HUDEP-2 (cell line): Measurements from ENCODE around the gene SRC.
A peak's percentile ranks its signal among the peaks of the same experiment; 100 is the strongest.

Experiments
- DNase-seq, 76 experiments: peaks; one replicate each; lab custom pipeline; 2025; ENCODE audit not compliant: unreplicated experiment in 76 of 76; lab: John Stamatoyannopoulos, UW

The SRC gene

DNA sequence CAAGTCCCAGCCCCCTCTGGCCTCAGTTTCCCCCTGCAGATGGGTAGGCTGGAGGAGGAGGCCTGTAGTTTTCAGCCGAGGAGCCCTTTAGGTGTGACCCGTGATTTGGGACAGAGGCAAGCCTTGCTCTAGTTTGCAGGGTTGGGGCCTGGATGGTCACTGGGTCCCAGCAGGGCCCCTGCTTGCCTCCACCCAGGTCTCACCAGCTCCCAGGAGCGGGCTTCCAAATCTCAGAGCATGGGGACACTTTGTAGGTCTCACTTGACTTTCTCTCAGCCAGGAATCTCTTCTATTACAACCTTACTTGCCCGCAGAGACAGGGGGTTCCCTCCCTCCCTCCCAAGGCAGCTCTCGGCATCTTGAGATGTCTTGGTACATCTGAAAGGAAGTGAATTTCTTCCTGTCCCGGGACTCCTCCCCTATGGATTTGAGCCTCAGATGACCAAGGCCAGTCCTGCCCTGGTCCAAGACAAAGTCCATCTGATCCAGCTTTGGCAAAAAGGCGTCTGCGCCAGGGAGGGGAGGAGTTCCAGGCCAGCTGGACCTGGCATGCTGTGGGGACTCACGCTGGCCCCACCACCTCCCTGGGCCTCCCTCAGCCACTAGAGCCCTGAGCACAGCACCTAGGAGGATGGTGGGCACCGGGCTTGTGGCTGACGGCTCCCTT, 47.4 kb downstream of the SRC start:
- no peak for DNase-seq

DNA sequence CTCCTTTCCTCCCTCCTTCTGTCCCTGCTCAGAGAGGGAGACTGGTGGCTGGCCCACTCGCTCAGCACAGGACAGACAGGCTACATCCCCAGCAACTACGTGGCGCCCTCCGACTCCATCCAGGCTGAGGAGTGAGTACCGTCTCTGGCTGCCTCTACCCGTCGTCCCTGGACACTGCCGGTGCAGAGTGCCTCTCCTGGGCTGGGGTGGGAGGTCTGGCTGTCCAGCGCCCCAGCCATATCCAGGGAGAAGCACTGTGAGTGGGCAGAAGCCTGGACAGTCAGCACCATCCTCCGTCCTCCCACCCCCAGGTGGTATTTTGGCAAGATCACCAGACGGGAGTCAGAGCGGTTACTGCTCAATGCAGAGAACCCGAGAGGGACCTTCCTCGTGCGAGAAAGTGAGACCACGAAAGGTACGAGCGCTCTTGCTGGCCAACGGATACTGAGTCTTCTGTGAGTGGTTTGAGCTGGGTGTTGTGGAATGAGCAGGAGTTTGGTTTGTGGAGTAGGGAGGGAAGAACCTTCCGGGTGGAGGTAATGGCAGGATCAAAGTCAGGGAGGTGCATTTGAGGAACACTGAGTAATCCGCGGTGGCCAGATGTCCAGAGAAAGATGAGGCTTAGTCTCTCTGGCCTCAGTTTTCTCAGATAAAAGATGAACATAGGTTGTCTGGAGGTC, 48.1 kb downstream of the SRC start:
- no peak for DNase-seq

DNA sequence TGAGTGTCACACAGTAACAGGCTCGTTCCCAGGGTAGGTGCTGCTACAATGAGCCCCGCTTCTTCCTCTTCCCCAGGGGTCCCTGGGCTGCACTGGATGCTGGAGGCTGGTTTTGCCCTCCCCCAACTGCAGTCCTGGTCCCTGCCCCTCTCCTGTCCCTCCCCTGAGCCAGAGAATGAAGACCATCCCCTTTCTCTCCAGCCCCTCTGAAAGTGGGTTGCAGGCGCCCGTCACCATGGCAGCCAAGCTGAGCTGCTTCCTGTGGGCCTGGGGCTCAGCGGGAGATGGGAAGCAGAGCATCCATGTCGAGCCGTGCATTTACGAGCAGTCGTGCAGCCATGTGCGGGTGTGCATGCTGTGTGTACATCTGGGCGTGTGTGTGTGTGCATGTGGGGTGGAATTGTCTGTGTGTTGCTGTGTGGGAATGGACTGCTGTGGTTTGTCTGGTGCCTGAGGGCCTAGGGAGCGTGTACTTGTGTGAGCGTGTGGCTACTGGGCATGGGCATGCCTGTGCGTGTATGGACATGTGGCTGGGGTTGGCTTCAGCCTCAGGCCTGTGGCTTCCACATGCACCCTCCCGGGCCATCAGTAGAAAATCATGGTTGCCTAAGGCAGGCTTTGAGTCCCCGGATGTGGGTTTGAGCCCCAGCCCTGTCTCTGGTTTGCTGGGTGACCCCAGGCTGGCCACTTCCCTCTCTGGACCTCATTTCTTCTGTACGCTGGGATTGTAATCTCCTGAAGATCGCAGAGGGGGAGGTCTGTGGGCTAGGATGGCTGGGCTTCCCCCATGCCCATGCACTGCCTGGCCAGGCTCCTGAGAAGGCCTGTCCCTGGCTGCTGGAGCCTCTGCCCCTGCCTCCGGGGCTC, 48.8 kb downstream of the SRC start:
- no peak for DNase-seq

GRCh38 chr20:37395410-37395797, 49.5 kb downstream of the SRC start:
- no peak for DNase-seq

- DNase-seq = peak in 2 of 76 experiments; percentile 10 to 13
Observed at GRCh38 chr20:37395921-37396415, 50.0 kb downstream of the SRC start.

DNA sequence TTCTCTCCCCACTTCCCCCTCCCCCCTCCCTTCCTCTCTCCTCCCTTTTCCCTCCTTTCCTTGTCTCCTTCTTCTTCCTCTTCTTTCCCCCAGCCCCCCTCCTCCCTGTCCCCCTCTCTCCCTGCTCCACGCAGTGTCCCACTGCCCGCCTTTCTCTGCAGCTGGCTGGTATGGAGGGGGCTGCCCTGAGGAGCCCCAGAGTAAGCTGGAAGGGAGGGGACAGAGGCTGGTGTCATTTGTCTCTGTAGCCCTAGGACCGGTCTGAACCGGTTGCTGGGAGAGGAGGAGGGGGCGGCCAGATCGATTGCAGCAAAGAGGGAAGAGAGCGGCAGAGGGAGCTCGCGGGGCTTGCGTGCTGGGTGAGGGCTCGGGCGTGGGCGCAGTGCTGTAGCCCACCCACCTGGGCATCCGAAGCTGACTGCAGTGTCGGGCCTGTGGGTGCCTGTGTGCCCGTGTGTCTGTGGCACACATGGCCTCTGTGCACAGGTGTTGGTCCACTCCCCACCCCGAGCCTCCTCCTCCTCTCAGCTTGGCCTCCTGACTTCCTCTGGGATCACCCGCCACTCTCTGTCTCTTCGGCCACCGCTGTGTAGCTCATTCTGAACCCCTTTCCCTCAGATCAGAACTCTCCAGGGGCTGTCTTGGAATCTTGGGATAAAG, 50.6 kb downstream of the SRC start:
- DNase-seq = no peak

DNA sequence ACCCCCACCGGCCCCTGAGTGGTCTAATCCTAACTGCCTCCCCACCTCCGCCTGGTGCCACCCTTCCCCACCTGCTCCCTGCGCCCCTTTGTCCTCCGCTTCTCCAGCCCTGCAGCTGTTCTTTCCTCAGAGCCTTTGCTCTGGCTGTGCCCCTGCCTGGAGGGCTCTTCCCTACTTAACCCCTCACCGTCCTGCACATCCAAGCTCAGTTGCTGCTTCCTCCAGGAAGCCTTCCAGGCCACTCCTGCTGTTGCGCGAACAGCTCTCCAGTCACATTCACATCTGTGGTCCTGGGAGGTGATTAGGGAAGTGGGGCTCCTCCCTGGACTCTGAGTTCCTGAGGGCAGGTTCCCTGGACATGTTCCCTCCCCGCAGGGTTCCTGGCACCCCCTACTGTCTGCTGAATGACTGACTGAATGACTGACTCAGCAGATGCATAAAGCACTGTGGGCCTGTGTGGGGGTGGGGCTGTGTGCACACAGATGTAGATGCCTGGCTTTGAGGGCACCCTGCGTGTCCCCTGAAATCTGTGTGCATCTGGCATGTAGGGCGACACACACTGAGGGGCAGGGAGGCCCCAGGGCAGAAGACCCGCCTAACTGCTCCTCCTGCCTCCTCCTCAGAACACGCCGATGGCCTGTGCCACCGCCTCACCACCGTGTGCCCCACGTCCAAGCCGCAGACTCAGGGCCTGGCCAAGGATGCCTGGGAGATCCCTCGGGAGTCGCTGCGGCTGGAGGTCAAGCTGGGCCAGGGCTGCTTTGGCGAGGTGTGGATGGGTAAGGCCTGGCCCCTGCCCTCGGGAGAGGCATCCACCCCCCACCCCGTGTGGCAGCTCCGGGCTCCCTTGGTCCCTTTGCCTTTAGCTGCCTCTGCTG, 51.4 kb downstream of the SRC start:
- peak in 4 of 76 experiments; percentile 4 to 14 (median 6) for DNase-seq

DNA sequence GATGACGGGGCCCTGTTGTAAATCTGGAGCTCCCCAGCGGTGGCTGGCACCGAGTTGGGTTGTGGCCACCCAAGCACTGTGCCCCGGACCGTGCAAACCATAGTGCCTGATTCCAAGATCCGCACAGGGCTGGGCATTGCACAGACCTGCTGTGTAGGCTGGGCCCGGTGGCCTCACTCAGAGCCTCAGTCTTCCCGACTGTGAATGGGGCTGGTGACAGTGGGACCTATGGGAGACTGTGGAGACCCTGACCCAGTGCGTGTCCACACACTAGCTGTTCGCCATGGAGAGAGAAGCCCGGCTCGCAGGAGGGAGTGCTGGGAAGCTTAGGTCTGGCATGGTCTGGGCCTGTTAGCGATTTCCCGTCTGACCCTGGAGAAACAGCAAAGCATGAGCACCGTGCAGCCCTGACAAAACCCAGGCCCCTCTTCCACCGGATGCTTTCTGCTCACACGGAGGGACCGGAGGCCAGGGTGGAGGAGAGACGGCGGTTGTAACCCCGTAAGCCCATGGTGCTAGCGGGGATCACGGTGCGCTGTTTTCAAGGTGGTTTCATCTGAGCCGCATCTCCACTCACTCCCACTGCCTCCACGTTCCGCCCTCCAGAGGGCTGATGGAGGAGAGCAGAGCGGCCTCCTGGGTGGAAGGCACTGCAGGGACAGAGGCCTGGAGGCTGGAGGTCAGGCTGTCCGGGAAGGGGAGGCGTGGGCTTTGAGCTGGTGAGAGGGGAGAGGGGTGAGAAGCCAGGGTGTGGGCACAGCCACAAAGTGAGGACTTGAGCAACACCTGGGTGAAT, 52.2 kb downstream of the SRC start:
- no peak for DNase-seq

- DNase-seq = no peak
Observed at GRCh38 chr20:37398750-37399621, 53.0 kb downstream of the SRC start.

DNA sequence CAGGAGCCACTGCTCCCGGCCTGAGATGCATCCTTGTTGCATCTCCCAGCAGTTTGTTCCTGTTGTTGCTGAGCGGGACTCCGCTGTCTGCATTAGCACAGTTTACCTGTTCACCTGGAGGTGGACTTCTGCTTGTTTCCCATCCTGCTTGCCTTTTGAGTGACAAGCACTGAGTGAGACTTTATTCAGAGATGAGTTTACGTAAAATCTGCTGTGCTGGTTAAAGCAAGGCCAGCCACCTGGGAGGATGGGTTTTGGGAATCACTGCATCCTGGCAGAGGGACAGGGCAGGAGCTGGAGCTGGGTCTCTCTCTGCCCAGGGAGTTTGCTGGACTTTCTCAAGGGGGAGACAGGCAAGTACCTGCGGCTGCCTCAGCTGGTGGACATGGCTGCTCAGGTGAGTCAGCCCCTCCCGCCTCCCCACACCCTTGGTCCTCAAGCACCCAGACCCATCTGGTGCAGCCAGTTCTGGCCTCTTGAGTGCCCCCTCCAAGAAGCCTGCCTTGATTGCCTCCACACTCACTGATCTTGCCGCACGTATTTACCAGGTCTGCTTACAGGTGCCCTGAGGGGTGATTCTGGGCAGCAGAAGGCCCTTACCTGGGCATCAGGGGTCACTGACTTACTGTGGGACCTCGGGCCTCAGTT, 55.5 kb downstream of the SRC start:
- no peak for DNase-seq

DNA sequence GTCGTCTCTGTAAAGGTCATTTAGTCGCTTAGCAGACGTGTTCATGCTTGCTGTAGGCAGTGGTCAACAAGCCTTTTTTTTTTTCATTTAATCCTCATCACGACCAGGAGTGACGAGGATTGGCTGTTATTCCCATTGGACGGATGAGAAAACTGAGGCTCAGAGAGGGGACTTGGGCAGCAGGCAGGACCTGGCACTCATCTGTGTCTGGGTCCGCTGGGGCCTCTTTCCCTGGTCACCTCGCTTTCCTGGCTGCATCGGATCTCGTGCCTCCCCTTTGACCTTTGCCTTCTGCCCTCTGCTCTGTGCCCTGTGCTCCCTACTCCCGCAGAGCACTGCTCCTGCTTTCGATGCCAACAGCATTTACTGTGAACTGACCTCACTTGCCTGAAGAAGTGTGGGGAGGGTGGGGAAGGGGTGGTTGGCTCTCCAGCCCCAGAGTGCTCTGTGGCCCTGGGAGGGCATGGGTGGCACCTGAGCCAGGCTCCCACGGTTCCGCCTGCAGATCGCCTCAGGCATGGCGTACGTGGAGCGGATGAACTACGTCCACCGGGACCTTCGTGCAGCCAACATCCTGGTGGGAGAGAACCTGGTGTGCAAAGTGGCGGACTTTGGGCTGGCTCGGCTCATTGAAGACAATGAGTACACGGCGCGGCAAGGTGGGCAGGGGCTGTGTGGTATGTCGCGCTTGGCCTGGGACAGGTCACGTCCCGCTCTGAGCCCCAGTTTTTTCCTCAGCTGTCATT, 56.2 kb downstream of the SRC start:
- DNase-seq = no peak

- DNase-seq = no peak
Observed at GRCh38 chr20:37403107-37404033, 57.4 kb downstream of the SRC start.

DNA sequence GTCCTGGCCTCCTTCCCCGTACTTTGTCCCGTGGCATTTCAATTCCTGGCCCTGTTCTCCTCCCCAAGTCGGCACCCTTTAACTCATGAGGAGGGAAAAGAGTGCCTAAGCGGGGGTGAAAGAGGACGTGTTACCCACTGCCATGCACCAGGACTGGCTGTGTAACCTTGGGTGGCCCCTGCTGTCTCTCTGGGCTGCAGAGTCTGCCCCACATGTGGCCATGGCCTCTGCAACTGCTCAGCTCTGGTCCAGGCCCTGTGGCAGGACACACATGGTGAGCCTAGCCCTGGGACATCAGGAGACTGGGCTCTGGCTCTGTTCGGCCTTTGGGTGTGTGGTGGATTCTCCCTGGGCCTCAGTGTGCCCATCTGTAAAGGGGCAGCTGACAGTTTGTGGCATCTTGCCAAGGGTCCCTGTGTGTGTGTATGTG, 58.5 kb downstream of the SRC start:
- no peak for DNase-seq

DNA sequence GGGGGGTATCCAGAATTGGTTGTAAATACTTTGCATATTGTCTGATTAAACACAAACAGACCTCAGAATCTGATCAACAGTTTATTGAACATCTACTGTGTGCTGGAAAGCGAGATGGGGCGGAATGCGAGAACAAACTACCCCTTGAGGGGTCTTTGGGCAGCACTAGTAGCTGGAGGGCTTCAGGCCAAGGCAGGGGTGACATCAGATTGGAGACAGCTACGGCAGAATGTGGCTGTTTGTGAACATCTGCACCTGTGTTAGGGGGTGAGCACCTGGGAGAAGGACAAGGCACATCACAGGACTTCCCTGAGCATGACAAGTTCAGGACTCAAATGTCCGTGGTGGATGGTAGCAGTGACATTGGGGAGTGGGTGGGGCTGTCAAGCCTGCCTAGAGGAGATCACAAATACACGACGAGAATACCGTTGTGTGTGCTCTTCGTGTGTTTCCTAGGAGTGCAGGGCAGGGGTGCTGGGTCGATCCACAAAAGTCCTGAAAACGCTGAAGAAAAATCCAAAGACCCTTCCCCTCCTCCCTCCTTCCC, 59.5 kb downstream of the SRC start:
- no peak for DNase-seq
